Activated naive CD8-positive, alpha-beta T cell treated with anti-CD3 and anti-CD28 coated beads for 36 hours (primary cell): ENCODE results near the gene PLXNB2. TPM values are rescaled to one million over a fixed set of nuclear protein-coding genes. Genes with fewer than 3 reads are reported as not detected.

Experiments
- DNase-seq: peaks from one replicate; pipeline ENCODE4 v3.0.0; 2021
- H3K27ac Mint-ChIP-seq: one replicate; pipeline ENCODE4 v1.8.0; 2022; ENCODE audit warnings: mild to moderate bottlenecking, moderate library complexity, mixed read lengths
- H3K27me3 Mint-ChIP-seq: one replicate; pipeline ENCODE4 v1.8.0; 2022; ENCODE audit warnings: mild to moderate bottlenecking, mixed read lengths
- H3K36me3 Mint-ChIP-seq: one replicate; pipeline ENCODE4 v1.8.0; 2021; ENCODE audit warnings: mild to moderate bottlenecking, mixed read lengths
- H3K4me1 Mint-ChIP-seq: one replicate; pipeline ENCODE4 v1.8.0; 2021; ENCODE audit warnings: mixed read lengths
- H3K4me3 Mint-ChIP-seq: one replicate; pipeline ENCODE4 v1.8.0; 2022; ENCODE audit warnings: mild to moderate bottlenecking, moderate library complexity, mixed read lengths
- H3K9me3 Mint-ChIP-seq: one replicate; pipeline ENCODE4 v1.8.0; 2022; ENCODE audit warnings: mixed read lengths
- total RNA-seq, 2 experiments: library from RNA; stranded (reverse); gene quantifications; one replicate each; pipeline ENCODE4 v1.2.3, GENCODE V29; 2021

Gene PLXNB2, protein sequence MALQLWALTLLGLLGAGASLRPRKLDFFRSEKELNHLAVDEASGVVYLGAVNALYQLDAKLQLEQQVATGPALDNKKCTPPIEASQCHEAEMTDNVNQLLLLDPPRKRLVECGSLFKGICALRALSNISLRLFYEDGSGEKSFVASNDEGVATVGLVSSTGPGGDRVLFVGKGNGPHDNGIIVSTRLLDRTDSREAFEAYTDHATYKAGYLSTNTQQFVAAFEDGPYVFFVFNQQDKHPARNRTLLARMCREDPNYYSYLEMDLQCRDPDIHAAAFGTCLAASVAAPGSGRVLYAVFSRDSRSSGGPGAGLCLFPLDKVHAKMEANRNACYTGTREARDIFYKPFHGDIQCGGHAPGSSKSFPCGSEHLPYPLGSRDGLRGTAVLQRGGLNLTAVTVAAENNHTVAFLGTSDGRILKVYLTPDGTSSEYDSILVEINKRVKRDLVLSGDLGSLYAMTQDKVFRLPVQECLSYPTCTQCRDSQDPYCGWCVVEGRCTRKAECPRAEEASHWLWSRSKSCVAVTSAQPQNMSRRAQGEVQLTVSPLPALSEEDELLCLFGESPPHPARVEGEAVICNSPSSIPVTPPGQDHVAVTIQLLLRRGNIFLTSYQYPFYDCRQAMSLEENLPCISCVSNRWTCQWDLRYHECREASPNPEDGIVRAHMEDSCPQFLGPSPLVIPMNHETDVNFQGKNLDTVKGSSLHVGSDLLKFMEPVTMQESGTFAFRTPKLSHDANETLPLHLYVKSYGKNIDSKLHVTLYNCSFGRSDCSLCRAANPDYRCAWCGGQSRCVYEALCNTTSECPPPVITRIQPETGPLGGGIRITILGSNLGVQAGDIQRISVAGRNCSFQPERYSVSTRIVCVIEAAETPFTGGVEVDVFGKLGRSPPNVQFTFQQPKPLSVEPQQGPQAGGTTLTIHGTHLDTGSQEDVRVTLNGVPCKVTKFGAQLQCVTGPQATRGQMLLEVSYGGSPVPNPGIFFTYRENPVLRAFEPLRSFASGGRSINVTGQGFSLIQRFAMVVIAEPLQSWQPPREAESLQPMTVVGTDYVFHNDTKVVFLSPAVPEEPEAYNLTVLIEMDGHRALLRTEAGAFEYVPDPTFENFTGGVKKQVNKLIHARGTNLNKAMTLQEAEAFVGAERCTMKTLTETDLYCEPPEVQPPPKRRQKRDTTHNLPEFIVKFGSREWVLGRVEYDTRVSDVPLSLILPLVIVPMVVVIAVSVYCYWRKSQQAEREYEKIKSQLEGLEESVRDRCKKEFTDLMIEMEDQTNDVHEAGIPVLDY (N-terminal part only)
- total RNA-seq: 10 to 100 TPM; 16.1 to 16.8 TPM

DNA sequence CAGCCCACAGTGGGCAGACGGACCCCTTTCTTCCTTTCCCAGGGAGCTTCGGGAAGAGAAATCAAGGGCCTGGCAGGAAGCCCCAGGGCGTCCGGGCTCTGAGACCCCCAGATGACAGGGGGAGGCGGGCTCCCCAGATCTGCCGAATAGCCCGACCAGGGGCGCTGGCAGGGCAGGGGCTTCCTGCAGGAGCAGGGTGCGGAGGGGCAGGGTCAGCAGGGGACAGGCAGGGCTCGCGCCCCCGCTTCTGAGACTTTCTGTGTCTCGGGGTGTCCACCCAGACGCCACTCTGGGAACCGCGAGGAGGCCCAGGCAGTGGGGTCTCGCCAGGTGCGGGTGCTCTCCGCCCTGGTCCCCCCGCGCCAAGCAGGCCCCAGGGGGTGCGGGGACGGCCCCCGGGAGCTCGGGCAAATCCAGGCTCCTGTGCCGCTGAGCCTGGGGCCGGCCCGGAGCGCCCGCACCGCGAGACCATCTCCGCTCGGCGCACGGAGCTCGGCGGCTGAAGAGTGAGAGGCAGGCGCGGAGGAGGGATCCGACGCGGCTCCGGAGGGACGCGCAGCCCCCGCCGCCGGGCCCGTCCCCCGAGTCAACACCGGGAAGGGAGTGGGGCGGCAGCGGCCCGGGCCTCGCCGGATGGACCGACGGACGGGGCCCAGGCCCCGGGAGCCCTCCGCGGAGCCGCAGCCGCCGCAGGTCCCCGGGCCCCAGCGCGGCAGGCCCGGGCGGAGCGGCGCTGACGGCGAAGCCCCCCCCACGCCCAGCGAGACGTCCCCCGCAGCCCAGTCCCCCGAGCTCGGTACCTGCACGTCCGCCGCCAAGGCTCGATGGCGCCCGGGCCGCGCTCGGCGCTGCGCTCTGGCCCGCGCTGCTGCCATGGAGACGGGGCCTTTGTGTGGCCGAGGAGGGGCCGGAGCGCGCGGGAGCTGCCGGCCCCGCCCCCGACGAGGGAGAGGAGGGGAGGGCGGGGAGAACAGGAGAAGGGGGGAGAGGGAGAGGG lies at the start of gene PLXNB2:
TSS of gene PLXNB2 (minus strand) at position 894 of the 997 bp plus-strand sequence. CDS start 17,062 bp downstream, outside the sequence.
- Mint-ChIP-seq H3K9me3 (no peaks in the 10 kb centered on the region), H3K36me3 (no peaks in the 10 kb centered on the region), H3K27me3 (peaks cover 15% of the 10 kb centered on the region), H3K4me1 (peaks cover 11% of the 10 kb centered on the region), H3K27ac (no peak within 1 kb of the TSS), H3K4me3 (no peak within 1 kb of the TSS)
- peak; percentile 49 for DNase-seq

DNA sequence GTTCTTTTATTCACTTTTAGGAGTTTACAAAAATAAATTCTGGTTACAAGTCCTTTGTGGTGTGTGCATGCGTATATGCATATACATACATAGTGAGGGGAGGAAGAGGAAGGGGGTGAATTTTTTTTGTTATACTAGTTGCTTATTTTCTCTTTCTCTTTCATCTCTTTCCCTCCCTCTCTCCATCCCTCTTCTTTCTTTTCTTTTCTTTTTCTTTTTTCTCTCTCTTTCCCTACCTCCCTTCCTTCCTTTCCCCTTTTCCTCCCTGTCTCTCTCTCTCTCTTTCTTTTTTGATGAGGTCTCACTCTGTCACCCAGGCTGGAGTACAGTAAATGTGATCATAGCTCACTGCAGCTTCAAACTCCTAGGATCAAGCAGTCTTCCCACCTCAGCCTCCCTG lies 49.8 kb upstream of the PLXNB2 start:
- Mint-ChIP-seq H3K36me3 (peaks cover 21% of the 10 kb centered on the region), H3K4me1 (peaks cover 40% of the 10 kb centered on the region), H3K27ac (peak overlapping the region; percentile 36), H3K27me3 (no peaks in the 10 kb centered on the region), H3K4me3 (no peak overlapping the region), H3K9me3 (no peaks in the 10 kb centered on the region)
- no peak for DNase-seq

DNA sequence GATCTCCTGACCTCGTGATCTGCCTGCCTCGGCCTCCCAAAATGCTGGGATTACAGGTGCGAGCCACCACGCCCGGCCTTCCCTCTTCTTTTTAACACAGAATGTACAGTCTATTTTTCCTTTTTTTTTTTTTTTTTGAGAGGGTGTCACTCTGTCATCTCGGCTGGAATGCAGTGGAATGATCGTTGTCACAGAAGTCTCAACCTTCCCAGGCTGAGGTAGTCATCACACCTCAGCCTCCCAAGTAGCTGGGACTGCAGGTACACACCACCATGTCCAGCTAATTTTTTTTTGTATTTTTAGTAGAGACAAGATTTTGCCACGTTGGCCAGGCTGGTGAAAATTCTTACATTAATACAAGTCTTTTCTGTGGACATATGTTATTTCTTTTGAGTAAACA lies 48.7 kb upstream of the PLXNB2 start:
- no peak overlapping the region for H3K27ac Mint-ChIP-seq
- no peaks in the 10 kb centered on the region for H3K27me3 Mint-ChIP-seq
- H3K4me3 Mint-ChIP-seq: no peak overlapping the region
- no peak for DNase-seq
- H3K4me1 Mint-ChIP-seq: peaks cover 30% of the 10 kb centered on the region
- no peaks in the 10 kb centered on the region for H3K9me3 Mint-ChIP-seq
- peaks cover 23% of the 10 kb centered on the region for H3K36me3 Mint-ChIP-seq

DNA sequence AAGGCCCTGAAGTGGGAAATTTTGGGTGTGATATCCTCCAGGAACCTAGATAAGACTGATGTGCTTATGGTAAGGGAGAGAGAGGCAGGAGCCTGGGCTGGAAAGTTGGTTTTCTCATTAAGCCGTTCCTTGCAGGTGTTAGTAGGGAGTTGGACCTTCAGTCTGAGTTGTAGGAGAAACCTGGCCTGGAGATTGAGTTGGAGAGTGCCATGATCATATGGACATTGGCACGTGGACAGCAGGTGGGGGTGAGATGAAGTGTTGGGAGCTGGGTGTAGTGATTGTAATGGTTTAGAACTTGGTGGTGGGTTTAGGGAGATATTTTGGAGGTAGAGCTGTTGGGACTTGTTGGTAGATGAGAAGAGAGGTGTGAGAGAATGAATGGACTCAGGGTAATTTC lies 40.6 kb upstream of the PLXNB2 start:
- no peaks in the 10 kb centered on the region for H3K4me1 Mint-ChIP-seq
- no peak overlapping the region for H3K4me3 Mint-ChIP-seq
- H3K9me3 Mint-ChIP-seq: no peaks in the 10 kb centered on the region
- H3K36me3 Mint-ChIP-seq: peaks cover 5% of the 10 kb centered on the region
- no peaks in the 10 kb centered on the region for H3K27me3 Mint-ChIP-seq
- no peak for DNase-seq
- H3K27ac Mint-ChIP-seq: no peak overlapping the region

DNA sequence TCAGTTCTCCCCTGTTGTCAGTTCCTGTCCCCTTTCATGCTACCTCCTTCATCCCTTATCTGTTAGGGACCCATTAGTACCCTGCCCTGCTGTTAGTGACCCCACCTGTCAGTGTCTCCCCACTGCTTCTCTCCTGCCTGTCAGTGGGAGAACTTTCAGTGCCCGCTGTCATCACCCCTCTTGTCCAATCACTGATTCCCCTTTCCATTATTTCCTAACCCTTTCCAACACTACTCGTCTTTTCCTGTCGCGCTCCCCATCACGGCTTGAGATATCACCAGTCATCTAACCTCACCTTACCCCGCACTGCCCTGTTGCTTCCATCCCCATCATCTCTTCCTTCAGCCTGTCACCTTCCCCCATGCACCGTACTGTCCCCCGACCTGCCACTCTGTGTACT lies 39.7 kb upstream of the PLXNB2 start:
- Mint-ChIP-seq H3K27me3 (no peaks in the 10 kb centered on the region), H3K36me3 (peaks cover 5% of the 10 kb centered on the region), H3K27ac (no peak overlapping the region), H3K4me3 (no peak overlapping the region), H3K4me1 (no peaks in the 10 kb centered on the region), H3K9me3 (no peaks in the 10 kb centered on the region)
- DNase-seq: no peak

DNA sequence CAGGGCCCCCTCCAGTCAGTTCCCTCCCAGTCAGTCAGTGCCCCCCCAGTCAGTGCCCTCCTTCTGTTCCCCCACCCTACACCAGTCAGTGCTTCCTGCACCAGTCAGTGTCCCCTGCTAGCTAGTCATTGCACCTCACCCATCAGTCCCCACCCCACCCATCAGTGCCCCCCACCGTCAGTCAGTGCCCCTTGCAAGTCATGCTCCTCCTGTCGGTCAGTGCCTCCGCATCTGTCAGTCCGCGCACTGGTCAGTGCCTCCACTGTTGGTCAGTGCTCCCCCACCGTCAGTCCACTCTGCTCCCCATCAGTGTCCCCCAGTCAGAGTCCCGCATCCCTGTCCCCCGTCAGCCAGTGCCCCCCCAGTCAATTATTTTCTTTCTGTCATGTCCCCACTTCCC lies 39.0 kb upstream of the PLXNB2 start:
- DNase-seq: no peak
- Mint-ChIP-seq H3K27ac (no peak overlapping the region), H3K4me1 (no peaks in the 10 kb centered on the region), H3K27me3 (no peaks in the 10 kb centered on the region), H3K4me3 (no peak overlapping the region), H3K36me3 (peaks cover 3% of the 10 kb centered on the region), H3K9me3 (no peaks in the 10 kb centered on the region)

DNA sequence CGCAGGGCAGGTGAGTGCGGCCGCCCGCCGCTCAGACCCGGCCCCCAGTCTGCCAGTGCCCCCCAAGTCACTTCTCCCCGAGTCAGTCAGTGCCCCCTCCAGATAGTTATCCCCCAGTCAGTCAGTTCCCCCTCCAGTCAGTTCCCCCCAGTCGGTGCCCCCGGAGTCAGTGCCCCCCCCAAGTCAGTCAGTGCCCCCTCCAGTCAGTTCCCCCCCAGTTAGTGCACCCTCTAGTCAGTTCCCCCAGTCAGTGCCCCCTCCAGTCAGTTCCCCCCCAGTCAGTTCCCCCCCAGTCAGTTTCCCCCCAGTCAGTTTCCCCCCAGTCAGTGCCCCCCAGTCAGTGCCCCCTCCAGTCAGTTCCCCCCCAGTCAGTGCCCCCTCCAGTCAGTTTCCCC lies 36.1 kb upstream of the PLXNB2 start:
- Mint-ChIP-seq H3K36me3 (no peaks in the 10 kb centered on the region), H3K27ac (peak overlapping the region; percentile 46), H3K4me1 (no peaks in the 10 kb centered on the region), H3K9me3 (no peaks in the 10 kb centered on the region), H3K4me3 (peak overlapping the region; percentile 77), H3K27me3 (no peaks in the 10 kb centered on the region)
- no peak for DNase-seq

DNA sequence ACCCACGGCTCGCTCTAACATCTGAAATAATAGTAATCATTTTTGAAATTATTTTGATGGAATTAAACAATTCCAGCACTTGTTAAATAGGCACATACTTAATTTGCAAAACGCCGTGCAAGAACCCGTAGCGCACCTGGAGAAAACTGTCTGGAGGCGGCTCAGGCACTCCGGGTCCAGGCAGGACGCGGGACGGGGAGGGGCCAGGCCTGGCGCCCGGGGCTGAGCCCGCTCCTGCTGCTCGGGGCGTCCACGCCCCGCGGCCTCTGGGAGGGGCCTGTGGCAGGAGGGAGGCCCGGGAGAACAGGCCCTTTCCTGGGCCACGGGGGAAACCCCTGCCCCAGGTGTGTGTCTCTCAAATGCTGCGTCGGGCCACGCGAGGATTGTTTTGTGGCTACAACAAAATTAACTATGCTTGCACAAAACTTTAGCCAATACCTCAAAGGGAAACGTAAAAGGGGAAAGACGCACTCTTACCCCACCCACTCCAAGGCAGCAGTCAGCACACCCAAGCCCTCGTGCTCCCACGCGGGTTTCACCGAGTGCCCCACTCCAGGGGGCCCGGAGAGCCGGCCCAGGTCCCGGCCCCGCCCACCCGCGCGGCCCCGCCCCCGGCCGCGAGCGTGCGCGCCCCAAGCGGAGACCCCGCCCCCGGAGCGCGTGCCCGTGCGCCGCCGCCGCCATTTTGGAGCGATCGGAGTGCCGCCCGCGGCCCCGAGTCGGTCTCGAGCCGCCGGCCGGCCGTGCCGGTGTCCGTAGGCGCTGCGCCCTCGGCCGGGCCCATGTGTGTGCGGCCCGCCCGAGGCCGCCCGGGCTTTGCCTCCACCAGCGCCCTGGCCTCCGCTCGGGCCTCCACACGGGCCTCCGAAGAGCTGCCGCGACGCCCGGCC lies 35.5 kb upstream of the PLXNB2 start, which contains the start of gene PPP6R2:
TSS of gene PPP6R2 (plus strand) at position 677 of the 890 bp plus-strand sequence. CDS start 50,582 bp downstream, outside the sequence.
- no peaks in the 10 kb centered on the region for H3K27me3 Mint-ChIP-seq
- H3K4me1 Mint-ChIP-seq: no peaks in the 10 kb centered on the region
- H3K36me3 Mint-ChIP-seq: no peaks in the 10 kb centered on the region
- H3K4me3 Mint-ChIP-seq: peak within 1 kb of the TSS; percentile 77
- DNase-seq: peak; percentile 91
- H3K9me3 Mint-ChIP-seq: no peaks in the 10 kb centered on the region
- peak within 1 kb of the TSS; percentile 76 for H3K27ac Mint-ChIP-seq

DNA sequence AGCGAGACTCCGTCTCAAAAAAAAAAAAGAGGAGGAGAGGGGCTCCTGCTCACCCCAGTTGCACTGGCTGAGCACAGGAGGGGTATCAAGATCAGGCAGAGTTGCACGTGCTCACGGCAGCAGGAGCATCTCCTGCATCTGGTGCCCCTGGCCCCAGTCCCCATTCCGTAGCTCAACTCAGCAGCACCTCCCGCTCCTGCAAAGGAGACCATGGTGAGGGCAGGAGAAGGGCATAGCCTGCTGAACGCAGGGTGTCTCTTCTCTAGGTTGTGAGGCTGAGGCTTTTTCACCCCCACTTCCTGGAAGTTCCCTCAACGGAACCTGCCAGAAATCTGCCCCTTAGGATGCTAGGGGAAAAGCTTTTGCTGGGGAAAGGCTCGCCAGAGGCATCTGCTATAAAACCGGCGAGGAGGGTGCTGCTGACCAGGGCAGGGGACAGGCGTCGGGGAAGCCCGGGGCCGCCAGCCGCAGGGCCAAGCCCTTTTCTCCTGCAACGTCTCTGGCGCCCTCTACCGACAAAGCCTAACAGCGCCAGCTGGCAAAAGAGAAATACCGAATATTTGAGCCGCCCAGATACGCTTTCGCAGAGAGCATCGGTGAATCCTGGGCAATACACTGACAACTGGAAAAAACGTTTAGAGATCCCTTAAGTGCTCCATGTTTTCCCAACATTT lies 34.7 kb upstream of the PLXNB2 start:
- H3K4me3 Mint-ChIP-seq: peak overlapping the region; percentile 69
- no peaks in the 10 kb centered on the region for H3K36me3 Mint-ChIP-seq
- peak overlapping the region; percentile 76 for H3K27ac Mint-ChIP-seq
- peak; percentile 87 for DNase-seq
- no peaks in the 10 kb centered on the region for H3K4me1 Mint-ChIP-seq
- H3K9me3 Mint-ChIP-seq: no peaks in the 10 kb centered on the region
- no peaks in the 10 kb centered on the region for H3K27me3 Mint-ChIP-seq

DNA sequence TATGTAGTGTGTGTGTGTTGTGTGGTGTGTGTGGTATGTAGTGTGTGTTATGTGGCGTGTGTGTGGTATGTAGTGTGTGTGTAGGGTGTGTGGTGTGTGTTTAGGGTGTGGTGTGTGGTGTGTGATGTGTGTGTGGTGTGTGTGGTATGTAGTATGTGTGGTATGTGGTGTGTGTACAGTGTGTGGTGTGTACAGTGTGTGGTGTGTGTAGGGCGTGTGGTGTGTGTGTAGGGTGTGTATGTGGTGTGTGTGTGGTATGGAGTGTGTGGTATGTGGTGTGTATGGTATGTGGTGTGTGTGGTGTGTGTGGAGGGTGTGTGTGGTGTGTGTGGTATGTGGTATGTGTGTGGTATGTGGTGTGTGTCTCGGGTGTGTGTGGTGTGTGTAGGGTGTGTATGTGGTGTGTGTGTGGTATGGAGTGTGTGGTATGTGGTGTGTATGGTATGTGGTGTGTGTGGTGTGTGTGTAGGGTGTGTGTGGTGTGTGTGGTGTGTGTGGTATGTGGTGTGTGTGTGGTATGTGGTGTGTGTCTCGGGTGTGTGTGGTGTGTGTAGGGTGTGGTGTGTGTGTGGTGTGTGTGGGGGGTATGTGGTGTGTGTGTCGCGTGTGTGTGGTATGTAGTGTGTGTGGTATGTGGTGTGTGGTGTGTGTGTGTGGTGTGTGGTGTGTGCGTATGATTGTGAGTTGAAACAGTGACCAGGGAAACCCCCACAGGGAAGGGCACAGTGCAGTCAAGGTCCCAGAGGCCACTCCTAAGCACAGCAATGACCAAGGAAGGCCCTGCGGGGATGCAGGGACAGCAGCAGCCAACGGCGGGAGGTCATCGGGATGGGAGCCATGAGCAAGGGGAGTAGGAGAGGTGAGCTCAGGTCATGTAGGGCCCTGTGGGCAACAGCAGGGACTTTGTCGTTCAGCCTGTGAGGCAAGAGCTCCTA lies 32.8 kb upstream of the PLXNB2 start:
- no peak for DNase-seq
- Mint-ChIP-seq H3K27ac (no peak overlapping the region), H3K36me3 (no peaks in the 10 kb centered on the region), H3K4me1 (no peaks in the 10 kb centered on the region), H3K4me3 (no peak overlapping the region), H3K9me3 (no peaks in the 10 kb centered on the region), H3K27me3 (no peaks in the 10 kb centered on the region)

DNA sequence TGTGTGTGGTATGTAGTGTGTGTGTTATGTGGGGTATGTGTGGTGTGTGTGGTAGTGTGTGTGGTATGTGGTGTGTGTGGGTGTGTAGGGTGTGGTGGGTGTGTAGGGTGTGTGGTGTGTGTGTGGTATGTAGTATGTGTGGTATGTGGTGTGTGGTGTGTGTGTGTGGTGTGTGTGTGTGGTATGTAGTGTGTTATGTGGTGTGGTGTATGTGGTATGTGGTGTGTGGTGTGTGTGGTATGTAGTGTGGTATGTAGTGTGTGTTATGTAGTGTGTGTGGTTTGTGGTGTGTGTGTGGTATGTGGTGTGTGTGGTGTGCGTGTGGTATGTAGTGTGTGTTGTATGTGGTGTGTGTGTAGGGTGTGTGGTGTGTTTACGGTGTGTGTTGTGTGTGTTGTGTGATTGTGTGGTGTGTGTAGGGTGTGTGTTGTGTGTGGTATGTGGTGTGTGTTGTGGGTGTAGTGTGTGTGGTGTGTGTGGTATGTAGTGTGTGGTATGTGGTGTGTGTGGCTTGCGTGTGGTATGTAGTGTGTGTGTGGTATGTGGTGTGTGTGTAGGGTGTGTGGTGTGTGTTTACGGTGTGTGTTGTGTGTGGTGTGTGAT lies 31.5 kb upstream of the PLXNB2 start:
- DNase-seq: no peak
- Mint-ChIP-seq H3K36me3 (no peaks in the 10 kb centered on the region), H3K4me1 (no peaks in the 10 kb centered on the region), H3K27me3 (no peaks in the 10 kb centered on the region), H3K9me3 (no peaks in the 10 kb centered on the region), H3K27ac (no peak overlapping the region), H3K4me3 (no peak overlapping the region)
